HepG2 (cell line): Measurements from ENCODE around the gene C2orf81.

Experiments used
- BRCA1 ChIP-seq: sonication (generic); formaldehyde crosslinking; IDR thresholded peaks from 2 replicates; pipeline ENCODE4 v1.4.0; 2020; ENCODE audit warnings: missing genetic modification reagents
- JUN ChIP-seq: sonication (generic); formaldehyde crosslinking; IDR thresholded peaks from 2 replicates; pipeline ENCODE4 v1.4.0; 2020; ENCODE audit warnings: mild to moderate bottlenecking, missing genetic modification reagents
- MYNN ChIP-seq: sonication (generic); formaldehyde crosslinking; IDR thresholded peaks from 2 replicates; pipeline ENCODE4 v1.4.0; 2020; ENCODE audit warnings: mild to moderate bottlenecking, low read depth, missing genetic modification reagents
- NR2F1 ChIP-seq, 2 experiments: fragments of 450-650 bp in 1 of 2; formaldehyde crosslinking in 1 of 2; IDR thresholded peaks; 2 replicates each; pipeline versions ENCODE4 v1.5.0 to v1.6.1; 2016 to 2020; ENCODE audit warnings: mild to moderate bottlenecking in 1 of 2, missing compliant biosample characterization in 1 of 2, missing genetic modification reagents in 1 of 2, moderate library complexity in 1 of 2
- PBX3 ChIP-seq: sonication (generic); formaldehyde crosslinking; IDR thresholded peaks from 2 replicates; pipeline ENCODE4 v1.8.1; 2023; ENCODE audit warnings: missing genetic modification reagents, inconsistent platforms, borderline replicate concordance
- RAD21 ChIP-seq: fragments of 450-650 bp; formaldehyde crosslinking; IDR thresholded peaks from 2 replicates; pipeline ENCODE4 v1.5.0; 2020; ENCODE audit warnings: mild to moderate bottlenecking
- TCF7L2 ChIP-seq: IDR thresholded peaks from 2 replicates; pipeline ENCODE4 v1.6.1; 2011; ENCODE audit warnings: mild to moderate bottlenecking, low read depth, low read length, moderate library complexity
- ZBTB49 ChIP-seq: sonication (generic); formaldehyde crosslinking; IDR thresholded peaks from 2 replicates; pipeline ENCODE4 v1.4.0; 2020; ENCODE audit warnings: missing genetic modification reagents, borderline replicate concordance
- ZNF121 ChIP-seq: sonication (generic); formaldehyde crosslinking; IDR thresholded peaks from 2 replicates; pipeline ENCODE4 v1.5.0; 2020; ENCODE audit warnings: mild to moderate bottlenecking, missing genetic modification reagents
- ZNF598 ChIP-seq: sonication (generic); formaldehyde crosslinking; IDR thresholded peaks from 2 replicates; pipeline ENCODE4 v1.5.1; 2020; ENCODE audit warnings: mild to moderate bottlenecking, missing genetic modification reagents, borderline replicate concordance
- TF ChIP-seq, protein P1 (sequence below): sonication (generic); formaldehyde crosslinking; IDR thresholded peaks from 2 replicates; pipeline ENCODE4 v1.4.0; 2020; ENCODE audit warnings: missing genetic modification reagents
- TF ChIP-seq, protein P2 (sequence below), 2 experiments: sonication (generic) in 1 of 2; formaldehyde crosslinking in 1 of 2; IDR thresholded peaks; 2 replicates each; pipeline versions ENCODE4 v1.5.1 to v1.6.1; 2011 to 2020; ENCODE audit warnings: borderline replicate concordance in 1 of 2, low read depth in 1 of 2, low read length in 1 of 2, mild to moderate bottlenecking in 1 of 2, missing genetic modification reagents in 1 of 2, moderate library complexity in 1 of 2
- TF ChIP-seq, protein P3 (sequence below): sonication (generic); formaldehyde crosslinking; IDR thresholded peaks from 2 replicates; pipeline ENCODE4 v1.5.0; 2020; ENCODE audit warnings: mild to moderate bottlenecking, missing genetic modification reagents, moderate library complexity

DNA sequence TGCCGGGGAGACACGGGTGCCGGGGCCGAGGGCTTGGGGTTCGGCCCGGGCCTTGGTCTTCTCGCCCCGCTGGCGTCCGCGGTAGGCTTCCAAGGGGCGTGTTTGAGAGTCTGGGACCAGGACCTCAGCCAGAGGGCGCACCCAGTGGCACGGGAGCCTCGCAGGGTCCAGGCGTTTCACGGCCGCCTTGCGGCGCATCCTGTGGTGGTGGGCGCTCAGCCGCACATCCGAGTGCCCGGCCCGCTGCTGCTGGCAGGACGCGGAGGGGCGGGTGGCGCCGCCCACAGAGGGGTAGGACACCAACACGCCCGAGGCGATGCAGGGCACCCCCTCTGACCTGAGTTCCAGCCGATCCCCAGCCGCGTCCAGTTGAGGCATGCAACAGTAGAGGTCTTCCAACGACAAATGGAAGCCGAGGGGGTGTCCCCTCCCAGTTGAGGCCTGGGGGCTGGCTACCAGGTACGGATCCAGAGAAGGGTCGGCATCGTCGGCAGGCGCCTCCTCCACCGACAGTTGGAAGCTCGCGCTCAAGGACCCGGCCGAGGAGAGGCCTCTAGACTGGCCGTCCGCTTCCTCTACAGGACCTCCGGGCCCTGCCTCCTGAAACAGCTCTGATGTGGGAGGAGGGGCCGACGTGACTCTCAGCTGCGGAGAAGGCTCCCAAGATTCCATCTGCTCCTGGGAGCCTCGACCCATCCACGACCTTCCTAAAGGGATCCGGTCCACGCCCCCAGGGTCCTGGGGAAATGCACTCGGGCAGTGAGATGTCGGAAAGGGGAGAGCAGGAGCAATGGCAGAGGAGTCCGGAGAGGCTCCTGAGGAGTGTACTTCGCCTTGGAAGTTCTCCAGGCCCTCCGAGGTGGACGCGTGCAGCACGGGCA, 6.3 kb downstream of the C2orf81 start:
- TF ChIP-seq TCF7L2 (no peak), ZNF598 (CRISPR knock-in tag) (no peak), MYNN (CRISPR knock-in tag) (no peak), BRCA1 (CRISPR knock-in tag) (no peak), ZNF121 (CRISPR knock-in tag) (no peak), RAD21 (no peak), PBX3 (no peak), NR2F1 (CRISPR knock-in tag; IDR thresholded peaks at IDR 0.05) (no peak), JUN (CRISPR knock-in tag) (no peak), ZBTB49 (CRISPR knock-in tag) (no peak)
- TF ChIP-seq, protein P1, sequence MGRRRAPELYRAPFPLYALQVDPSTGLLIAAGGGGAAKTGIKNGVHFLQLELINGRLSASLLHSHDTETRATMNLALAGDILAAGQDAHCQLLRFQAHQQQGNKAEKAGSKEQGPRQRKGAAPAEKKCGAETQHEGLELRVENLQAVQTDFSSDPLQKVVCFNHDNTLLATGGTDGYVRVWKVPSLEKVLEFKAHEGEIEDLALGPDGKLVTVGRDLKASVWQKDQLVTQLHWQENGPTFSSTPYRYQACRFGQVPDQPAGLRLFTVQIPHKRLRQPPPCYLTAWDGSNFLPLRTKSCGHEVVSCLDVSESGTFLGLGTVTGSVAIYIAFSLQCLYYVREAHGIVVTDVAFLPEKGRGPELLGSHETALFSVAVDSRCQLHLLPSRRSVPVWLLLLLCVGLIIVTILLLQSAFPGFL, result no peak
- TF ChIP-seq, protein P2, sequence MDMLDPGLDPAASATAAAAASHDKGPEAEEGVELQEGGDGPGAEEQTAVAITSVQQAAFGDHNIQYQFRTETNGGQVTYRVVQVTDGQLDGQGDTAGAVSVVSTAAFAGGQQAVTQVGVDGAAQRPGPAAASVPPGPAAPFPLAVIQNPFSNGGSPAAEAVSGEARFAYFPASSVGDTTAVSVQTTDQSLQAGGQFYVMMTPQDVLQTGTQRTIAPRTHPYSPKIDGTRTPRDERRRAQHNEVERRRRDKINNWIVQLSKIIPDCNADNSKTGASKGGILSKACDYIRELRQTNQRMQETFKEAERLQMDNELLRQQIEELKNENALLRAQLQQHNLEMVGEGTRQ (IDR thresholded peaks at IDR 0.05; ENCODE audit: low read depth, low read length), result no peak
- TF ChIP-seq, protein P2 (CRISPR knock-in tag; IDR thresholded peaks at IDR 0.05; ENCODE audit: borderline replicate concordance), result no peak
- TF ChIP-seq, protein P3, sequence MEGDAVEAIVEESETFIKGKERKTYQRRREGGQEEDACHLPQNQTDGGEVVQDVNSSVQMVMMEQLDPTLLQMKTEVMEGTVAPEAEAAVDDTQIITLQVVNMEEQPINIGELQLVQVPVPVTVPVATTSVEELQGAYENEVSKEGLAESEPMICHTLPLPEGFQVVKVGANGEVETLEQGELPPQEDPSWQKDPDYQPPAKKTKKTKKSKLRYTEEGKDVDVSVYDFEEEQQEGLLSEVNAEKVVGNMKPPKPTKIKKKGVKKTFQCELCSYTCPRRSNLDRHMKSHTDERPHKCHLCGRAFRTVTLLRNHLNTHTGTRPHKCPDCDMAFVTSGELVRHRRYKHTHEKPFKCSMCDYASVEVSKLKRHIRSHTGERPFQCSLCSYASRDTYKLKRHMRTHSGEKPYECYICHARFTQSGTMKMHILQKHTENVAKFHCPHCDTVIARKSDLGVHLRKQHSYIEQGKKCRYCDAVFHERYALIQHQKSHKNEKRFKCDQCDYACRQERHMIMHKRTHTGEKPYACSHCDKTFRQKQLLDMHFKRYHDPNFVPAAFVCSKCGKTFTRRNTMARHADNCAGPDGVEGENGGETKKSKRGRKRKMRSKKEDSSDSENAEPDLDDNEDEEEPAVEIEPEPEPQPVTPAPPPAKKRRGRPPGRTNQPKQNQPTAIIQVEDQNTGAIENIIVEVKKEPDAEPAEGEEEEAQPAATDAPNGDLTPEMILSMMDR (CRISPR knock-in tag), result no peak
